PC-3 (cell line): ENCODE measurements around the gene SVOPL.

ENCODE experiments used
- EZH2 ChIP-seq: fragments of 300-600 bp; sonication (generic); IDR thresholded peaks from one replicate; pipeline ENCODE4 v1.6.1; 2017; ENCODE audit warnings: antibody characterized with exemption, mild to moderate bottlenecking, low read length; ENCODE audit not compliant: unreplicated experiment
- TF ChIP-seq, protein P1 (sequence below): fragments of 300-600 bp; sonication (generic); conservative IDR thresholded peaks from 2 replicates; pipeline ENCODE4 v1.5.1; 2017; ENCODE audit warnings: antibody characterized with exemption, low read depth, mild to moderate bottlenecking, low read length

DNA sequence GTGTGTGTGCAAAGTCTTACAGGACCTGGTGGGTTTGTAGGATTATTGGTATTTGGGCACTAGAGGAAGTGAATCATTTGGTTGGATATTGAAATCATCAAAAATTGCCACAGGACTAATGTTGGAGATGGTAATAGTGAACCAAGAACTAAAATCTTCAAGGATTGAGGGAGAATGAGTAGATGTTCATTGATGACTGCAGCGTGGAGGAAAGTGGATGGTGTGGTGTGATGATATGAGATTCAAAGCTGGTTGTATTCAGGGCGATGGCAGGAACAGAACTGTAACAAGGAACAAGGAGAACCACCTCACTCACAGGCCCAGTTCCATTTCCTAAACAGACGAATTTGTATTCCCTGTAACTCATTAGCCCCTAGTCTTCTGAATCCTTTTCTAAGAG, 150.8 kb downstream of the SVOPL start:
- TF ChIP-seq, protein P1, sequence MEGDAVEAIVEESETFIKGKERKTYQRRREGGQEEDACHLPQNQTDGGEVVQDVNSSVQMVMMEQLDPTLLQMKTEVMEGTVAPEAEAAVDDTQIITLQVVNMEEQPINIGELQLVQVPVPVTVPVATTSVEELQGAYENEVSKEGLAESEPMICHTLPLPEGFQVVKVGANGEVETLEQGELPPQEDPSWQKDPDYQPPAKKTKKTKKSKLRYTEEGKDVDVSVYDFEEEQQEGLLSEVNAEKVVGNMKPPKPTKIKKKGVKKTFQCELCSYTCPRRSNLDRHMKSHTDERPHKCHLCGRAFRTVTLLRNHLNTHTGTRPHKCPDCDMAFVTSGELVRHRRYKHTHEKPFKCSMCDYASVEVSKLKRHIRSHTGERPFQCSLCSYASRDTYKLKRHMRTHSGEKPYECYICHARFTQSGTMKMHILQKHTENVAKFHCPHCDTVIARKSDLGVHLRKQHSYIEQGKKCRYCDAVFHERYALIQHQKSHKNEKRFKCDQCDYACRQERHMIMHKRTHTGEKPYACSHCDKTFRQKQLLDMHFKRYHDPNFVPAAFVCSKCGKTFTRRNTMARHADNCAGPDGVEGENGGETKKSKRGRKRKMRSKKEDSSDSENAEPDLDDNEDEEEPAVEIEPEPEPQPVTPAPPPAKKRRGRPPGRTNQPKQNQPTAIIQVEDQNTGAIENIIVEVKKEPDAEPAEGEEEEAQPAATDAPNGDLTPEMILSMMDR = no peak
- TF ChIP-seq EZH2 = no peak
